Mesenchymal stem cell (in vitro differentiated cells and primary cell): Measurements from ENCODE around the gene TRIM50.
"Not testable (repeated sequence)": the region's sequence is repeated elsewhere in the genome, so short reads cannot be mapped to it uniquely, and the experiment has no call there.

Source experiments
- DNase-seq: peaks from one replicate; pipeline ENCODE4 v3.0.0-alpha.2; 2013
- H2AFZ ChIP-seq: one replicate; pipeline ENCODE4 v1.6.1; 2013; ENCODE audit warnings: low read depth, mild to moderate bottlenecking, control low read depth, inconsistent platforms, low read length, moderate library complexity
- H2AK5ac ChIP-seq: 2 replicates; pipeline ENCODE4 v1.6.1; 2013; ENCODE audit warnings: low read length, moderate library complexity, mild to moderate bottlenecking, inconsistent platforms; ENCODE audit not compliant: severe bottlenecking
- H2BK120ac ChIP-seq: one replicate; pipeline ENCODE4 v1.6.1; 2013; ENCODE audit warnings: low read depth, mild to moderate bottlenecking, inconsistent platforms, low read length, moderate library complexity
- H2BK12ac ChIP-seq, 2 experiments: one replicate each; pipeline ENCODE4 v1.6.1; 2013; ENCODE audit warnings: inconsistent platforms in 2 of 2, low read length in 2 of 2, mild to moderate bottlenecking in 2 of 2, moderate library complexity in 2 of 2, control low read depth in 1 of 2
- H2BK15ac ChIP-seq: one replicate; pipeline ENCODE4 v1.6.1; 2013; ENCODE audit warnings: mild to moderate bottlenecking, low read depth, inconsistent platforms; ENCODE audit not compliant: poor library complexity, severe bottlenecking
- H2BK5ac ChIP-seq: 2 replicates; pipeline ENCODE4 v1.6.1; 2013; ENCODE audit warnings: low read depth, mild to moderate bottlenecking, low read length, control low read depth, inconsistent platforms; ENCODE audit not compliant: poor library complexity, severe bottlenecking
- H3K14ac ChIP-seq, 2 experiments: one replicate each; pipeline ENCODE4 v1.6.1; 2013; ENCODE audit warnings: inconsistent platforms in 2 of 2, low read length in 2 of 2, control low read depth in 1 of 2, mild to moderate bottlenecking in 1 of 2, moderate library complexity in 1 of 2
- H3K18ac ChIP-seq, 2 experiments: one replicate each; pipeline ENCODE4 v1.6.1; 2013; ENCODE audit warnings: inconsistent platforms in 2 of 2, low read length in 2 of 2, control low read depth in 1 of 2, low read depth in 1 of 2, mild to moderate bottlenecking in 1 of 2
- H3K23ac ChIP-seq, 2 experiments: one replicate each; pipeline ENCODE4 v1.6.1; 2013; ENCODE audit warnings: inconsistent platforms in 2 of 2, low read length in 2 of 2, mild to moderate bottlenecking in 2 of 2, moderate library complexity in 2 of 2, control low read depth in 1 of 2
- H3K27ac ChIP-seq: 2 replicates; pipeline ENCODE4 v1.5.1; 2013; ENCODE audit warnings: mild to moderate bottlenecking, moderate library complexity, low read length, control low read depth, inconsistent platforms; ENCODE audit not compliant: poor library complexity, severe bottlenecking
- H3K27me3 ChIP-seq, 2 experiments: 2 replicates each; pipeline versions ENCODE4 v1.6.1 to v1.7.0; 2013; ENCODE audit warnings: low read length in 2 of 2, mild to moderate bottlenecking in 2 of 2, moderate library complexity in 2 of 2, control low read depth in 1 of 2, inconsistent platforms in 1 of 2; ENCODE audit not compliant: control insufficient read depth in 1 of 2, insufficient read depth in 1 of 2
- H3K36me3 ChIP-seq, 2 experiments: 2 replicates each; pipeline versions ENCODE4 v1.6.1 to v1.7.0; 2013; ENCODE audit warnings: low read length in 2 of 2, control low read depth in 1 of 2, inconsistent platforms in 1 of 2, low read depth in 1 of 2, mild to moderate bottlenecking in 1 of 2; ENCODE audit not compliant: insufficient read depth in 2 of 2, control insufficient read depth in 1 of 2
- H3K4ac ChIP-seq, 2 experiments: one replicate each; pipeline ENCODE4 v1.6.1; 2013; ENCODE audit warnings: inconsistent platforms in 2 of 2, low read length in 2 of 2, mild to moderate bottlenecking in 2 of 2, moderate library complexity in 2 of 2, control low read depth in 1 of 2, low read depth in 1 of 2
- H3K4me1 ChIP-seq: 2 replicates; pipeline ENCODE4 v1.6.1; 2013; ENCODE audit warnings: low read depth, low read length, control low read depth; ENCODE audit not compliant: control insufficient read depth, insufficient read depth
- H3K4me2 ChIP-seq: 2 replicates; pipeline ENCODE4 v1.6.1; 2013; ENCODE audit warnings: low read length, mild to moderate bottlenecking, inconsistent platforms; ENCODE audit not compliant: poor library complexity, severe bottlenecking
- H3K4me3 ChIP-seq, 2 experiments: 2 replicates each; pipeline versions ENCODE4 v1.5.1 to v1.7.0; 2013; ENCODE audit warnings: low read length in 2 of 2, mild to moderate bottlenecking in 2 of 2, control low read depth in 1 of 2, low read depth in 1 of 2; ENCODE audit not compliant: insufficient read depth in 1 of 2
- H3K79me1 ChIP-seq: replicated peaks from 2 replicates; pipeline ENCODE4 v1.6.1; 2013; ENCODE audit warnings: mild to moderate bottlenecking, control low read depth, low read length, inconsistent platforms; ENCODE audit not compliant: poor library complexity, severe bottlenecking
- H3K9ac ChIP-seq: 2 replicates; pipeline ENCODE4 v1.7.0; 2013; ENCODE audit warnings: mild to moderate bottlenecking, low read length, moderate library complexity
- H3K9me3 ChIP-seq: 2 replicates; pipeline ENCODE4 v1.7.0; 2013; ENCODE audit warnings: mild to moderate bottlenecking, low read length; ENCODE audit not compliant: control insufficient read depth
- H4K8ac ChIP-seq: one replicate; pipeline ENCODE4 v1.6.1; 2013; ENCODE audit warnings: inconsistent platforms, mild to moderate bottlenecking, low read length, moderate library complexity
- H4K91ac ChIP-seq: one replicate; pipeline ENCODE4 v1.6.1; 2013; ENCODE audit warnings: mild to moderate bottlenecking, low read length, inconsistent platforms
- WGBS: methylation state at CpG from one replicate; pipeline ENCODE4 v1.1.7; 2013; ENCODE audit warnings: mixed read lengths; 5-methylcytosine and 5-hydroxymethylcytosine counted together

Gene TRIM50

GRCh38 chr7:73364006-73364728 is 36.3 kb upstream of the TRIM50 start:
- H3K27ac ChIP-seq = no peak overlapping the region
- no peak overlapping the region for H2BK12ac ChIP-seq
- WGBS = 87% methylated on average over 25 of the region's 25 CpGs
- no peak overlapping the region for H3K18ac ChIP-seq
- no peak overlapping the region for H3K9ac ChIP-seq
- no peaks in the 10 kb centered on the region for H3K9me3 ChIP-seq
- no peak overlapping the region for H4K91ac ChIP-seq
- H3K4me3 ChIP-seq = no peak overlapping the region
- no peak overlapping the region for H3K4me2 ChIP-seq
- H2BK15ac ChIP-seq = no peak overlapping the region
- H2BK5ac ChIP-seq = no peak overlapping the region
- H3K27me3 ChIP-seq = peaks cover 19 to 33% of the 10 kb centered on the region in 2 experiments
- no peaks in the 10 kb centered on the region for H3K36me3 ChIP-seq
- no peak overlapping the region for H2BK120ac ChIP-seq
- no peak overlapping the region for H3K23ac ChIP-seq
- no peaks in the 10 kb centered on the region for H3K79me1 ChIP-seq
- no peak overlapping the region for H4K8ac ChIP-seq
- no peak overlapping the region for H3K14ac ChIP-seq
- no peak overlapping the region for H3K4ac ChIP-seq
- H2AK5ac ChIP-seq = no peak overlapping the region
- no peak overlapping the region for H2AFZ ChIP-seq
- no peaks in the 10 kb centered on the region for H3K4me1 ChIP-seq
- DNase-seq = no peak

- Histone ChIP-seq H3K18ac (no peak overlapping the region), H3K4ac (no peak overlapping the region), H3K9ac (no peak overlapping the region), H2BK5ac (no peak overlapping the region), H2AK5ac (no peak overlapping the region), H3K4me2 (no peak overlapping the region), H3K23ac (no peak overlapping the region), H3K4me3 (no peak overlapping the region), H4K91ac (peak overlapping the region; percentile 58), H2AFZ (no peak overlapping the region), H2BK15ac (no peak overlapping the region), H3K27me3 (peaks cover 19 to 37% of the 10 kb centered on the region in 2 experiments), H4K8ac (no peak overlapping the region), H2BK12ac (no peak overlapping the region), H3K4me1 (peaks cover 3% of the 10 kb centered on the region), H3K9me3 (no peaks in the 10 kb centered on the region), H3K79me1 (no peaks in the 10 kb centered on the region), H3K14ac (no peak overlapping the region), H2BK120ac (no peak overlapping the region), H3K36me3 (no peaks in the 10 kb centered on the region), H3K27ac (no peak overlapping the region)
- 85% methylated on average over 28 of the region's 28 CpGs for WGBS
- DNase-seq = no peak
Measured at GRCh38 chr7:73363225-73364005, 35.5 kb upstream of the TRIM50 start.

GRCh38 chr7:73360590-73360989 is 32.7 kb upstream of the TRIM50 start:
- H3K79me1 ChIP-seq, H4K8ac ChIP-seq, DNase-seq, H2BK5ac ChIP-seq, H3K14ac ChIP-seq, H2BK120ac ChIP-seq, H3K9ac ChIP-seq, H3K4me3 ChIP-seq, H3K23ac ChIP-seq, H3K36me3 ChIP-seq, H4K91ac ChIP-seq, H2AFZ ChIP-seq, H2AK5ac ChIP-seq, H3K4ac ChIP-seq, H2BK15ac ChIP-seq, H3K4me1 ChIP-seq, H3K9me3 ChIP-seq, H3K4me2 ChIP-seq, H2BK12ac ChIP-seq, H3K27ac ChIP-seq, H3K18ac ChIP-seq: not testable (repeated sequence)
- no CpG with 5 or more reads among the region's 1 CpG for WGBS
- peaks cover 15 to 53% of the 10 kb centered on the region in 2 experiments for H3K27me3 ChIP-seq

GRCh38 chr7:73359746-73360375 is 32.0 kb upstream of the TRIM50 start:
- 96% methylated on average over 13 of the region's 13 CpGs for WGBS
- Histone ChIP-seq H3K79me1 (no peaks in the 10 kb centered on the region), H3K14ac (no peak overlapping the region), H2AFZ (no peak overlapping the region), H2AK5ac (no peak overlapping the region), H3K18ac (no peak overlapping the region), H4K91ac (no peak overlapping the region), H3K4me2 (no peak overlapping the region), H3K36me3 (no peaks in the 10 kb centered on the region), H3K4ac (no peak overlapping the region), H4K8ac (no peak overlapping the region), H3K27me3 (peaks cover 15 to 60% of the 10 kb centered on the region in 2 experiments), H2BK5ac (no peak overlapping the region), H2BK120ac (no peak overlapping the region), H3K4me3 (no peak overlapping the region), H3K9me3 (no peaks in the 10 kb centered on the region), H3K4me1 (peaks cover 8% of the 10 kb centered on the region), H3K27ac (no peak overlapping the region), H3K23ac (no peak overlapping the region), H2BK15ac (no peak overlapping the region), H2BK12ac (no peak overlapping the region), H3K9ac (no peak overlapping the region)
- no peak for DNase-seq
